Upper lobe of right lung (tissue), 1 donor: ENCODE results near the gene DBNDD2. TPM values are rescaled to one million over a fixed set of nuclear protein-coding genes. Genes with fewer than 3 reads are reported as not detected.
A peak's percentile ranks its signal among the peaks of the same experiment; 100 is the strongest.

ENCODE experiments used
- ATAC-seq: fragments of 200-7000 bp; cut with Tn5 transposase; one replicate; pipeline ENCODE4 v1.9.1; 2020; ENCODE audit warnings: mild to moderate bottlenecking, moderate library complexity
- DNase-seq: peaks from one replicate; pipeline ENCODE4 v3.0.0-alpha.2; 2020
- H3K27ac ChIP-seq: fragments of 200-600 bp; one replicate; pipeline ENCODE4 v1.8.0; 2022
- H3K27me3 ChIP-seq: fragments of 200-600 bp; one replicate; pipeline ENCODE4 v1.8.0; 2022; ENCODE audit warnings: mild to moderate bottlenecking
- H3K36me3 ChIP-seq: fragments of 200-600 bp; one replicate; pipeline ENCODE4 v1.8.0; 2022
- H3K4me1 ChIP-seq: fragments of 200-600 bp; one replicate; pipeline ENCODE4 v1.8.0; 2022
- H3K4me3 ChIP-seq: fragments of 200-600 bp; one replicate; pipeline ENCODE4 v1.8.0; 2022; ENCODE audit warnings: mild to moderate bottlenecking
- H3K9me3 ChIP-seq: fragments of 200-600 bp; one replicate; pipeline ENCODE4 v1.8.0; 2022
- intact Hi-C: fragments of 100-400 bp; cut with DNase I; formaldehyde crosslinking; loops from one replicate; pipeline ENCODE4 v1.11.0; 2022
- total RNA-seq: library from RNA; stranded (reverse); fragmentation: NEBNext Ultra II Directional; extraction: Animal tissue kit (Norgen Biotek cat#: 25700); gene quantifications from one replicate; pipeline ENCODE4 v1.2.1, GENCODE V29; 2021
- TF ChIP-seq, protein P1 (sequence below): fragments of 200-600 bp; IDR thresholded peaks from one replicate; pipeline ENCODE4 v1.8.0; 2022; ENCODE audit warnings: antibody characterized with exemption
- donor health status: DM: no; HTN: yes; CAD: no; lungs with severe emphysema.

Gene DBNDD2
- total RNA-seq, 1 donor from 2014 or later, result 66.2 TPM

DNA sequence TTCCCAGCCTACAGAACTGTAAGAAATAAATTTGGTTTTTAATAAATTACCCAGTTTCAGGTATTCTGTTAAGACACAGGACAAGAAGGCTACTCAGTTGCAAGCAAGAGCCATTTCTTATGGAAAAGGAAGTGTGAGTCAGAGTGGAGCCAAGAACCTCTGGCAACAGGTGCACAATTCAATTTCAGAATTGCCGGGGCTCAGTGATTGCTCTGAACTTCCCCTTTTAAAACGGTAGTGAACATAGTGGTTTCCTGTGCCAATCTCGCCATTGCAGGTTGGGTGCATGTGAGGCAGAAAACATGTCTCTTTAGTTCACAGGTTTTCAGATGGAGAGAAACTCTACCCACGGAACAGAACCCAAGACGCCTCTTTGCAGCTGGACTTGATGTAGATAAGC is 24.2 kb downstream of the DBNDD2 start:
- Histone ChIP-seq H3K36me3 (no peaks in the 10 kb centered on the region), H3K4me3 (no peak overlapping the region), H3K9me3 (no peaks in the 10 kb centered on the region), H3K4me1 (no peaks in the 10 kb centered on the region), H3K27me3 (no peaks in the 10 kb centered on the region), H3K27ac (no peak overlapping the region)
- TF ChIP-seq, protein P1, sequence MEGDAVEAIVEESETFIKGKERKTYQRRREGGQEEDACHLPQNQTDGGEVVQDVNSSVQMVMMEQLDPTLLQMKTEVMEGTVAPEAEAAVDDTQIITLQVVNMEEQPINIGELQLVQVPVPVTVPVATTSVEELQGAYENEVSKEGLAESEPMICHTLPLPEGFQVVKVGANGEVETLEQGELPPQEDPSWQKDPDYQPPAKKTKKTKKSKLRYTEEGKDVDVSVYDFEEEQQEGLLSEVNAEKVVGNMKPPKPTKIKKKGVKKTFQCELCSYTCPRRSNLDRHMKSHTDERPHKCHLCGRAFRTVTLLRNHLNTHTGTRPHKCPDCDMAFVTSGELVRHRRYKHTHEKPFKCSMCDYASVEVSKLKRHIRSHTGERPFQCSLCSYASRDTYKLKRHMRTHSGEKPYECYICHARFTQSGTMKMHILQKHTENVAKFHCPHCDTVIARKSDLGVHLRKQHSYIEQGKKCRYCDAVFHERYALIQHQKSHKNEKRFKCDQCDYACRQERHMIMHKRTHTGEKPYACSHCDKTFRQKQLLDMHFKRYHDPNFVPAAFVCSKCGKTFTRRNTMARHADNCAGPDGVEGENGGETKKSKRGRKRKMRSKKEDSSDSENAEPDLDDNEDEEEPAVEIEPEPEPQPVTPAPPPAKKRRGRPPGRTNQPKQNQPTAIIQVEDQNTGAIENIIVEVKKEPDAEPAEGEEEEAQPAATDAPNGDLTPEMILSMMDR, result no peak
- ATAC-seq, result no peak
- DNase-seq, result no peak
- intact Hi-C loops, result loop anchor here (10.0 kb wide), 1 partner anchor 67 kb away; the partner anchor contains the start of gene SYS1

DNA sequence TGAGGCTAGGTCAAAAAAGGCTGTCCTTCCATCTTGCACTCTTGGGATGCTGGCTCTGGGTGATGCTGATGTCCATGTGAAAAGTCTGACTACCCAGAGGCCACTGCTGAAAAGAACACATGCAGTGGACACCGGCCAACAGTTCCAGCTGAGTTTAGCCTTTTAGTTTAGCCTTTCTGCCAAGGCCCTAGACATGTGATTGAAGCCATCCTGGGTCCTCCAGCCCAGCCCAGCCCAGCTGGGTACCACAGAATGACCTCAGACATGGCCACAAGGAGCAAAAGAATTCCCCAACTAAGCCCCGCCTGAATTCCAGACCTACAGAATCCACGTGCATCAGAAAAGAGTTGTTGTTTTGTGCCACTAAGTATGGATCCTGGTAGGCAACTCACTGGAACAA is 25.2 kb downstream of the DBNDD2 start:
- H3K27ac ChIP-seq, result no peak overlapping the region
- no peaks in the 10 kb centered on the region for H3K4me1 ChIP-seq
- no peaks in the 10 kb centered on the region for H3K9me3 ChIP-seq
- H3K27me3 ChIP-seq, result no peaks in the 10 kb centered on the region
- TF ChIP-seq, protein P1, result no peak
- H3K36me3 ChIP-seq, result no peaks in the 10 kb centered on the region
- ATAC-seq (no peak), DNase-seq (no peak)
- no peak overlapping the region for H3K4me3 ChIP-seq
- intact Hi-C loops, result loop anchor here (10.0 kb wide), 1 partner anchor 69 kb away; the partner anchor contains the start of gene SYS1

DNA sequence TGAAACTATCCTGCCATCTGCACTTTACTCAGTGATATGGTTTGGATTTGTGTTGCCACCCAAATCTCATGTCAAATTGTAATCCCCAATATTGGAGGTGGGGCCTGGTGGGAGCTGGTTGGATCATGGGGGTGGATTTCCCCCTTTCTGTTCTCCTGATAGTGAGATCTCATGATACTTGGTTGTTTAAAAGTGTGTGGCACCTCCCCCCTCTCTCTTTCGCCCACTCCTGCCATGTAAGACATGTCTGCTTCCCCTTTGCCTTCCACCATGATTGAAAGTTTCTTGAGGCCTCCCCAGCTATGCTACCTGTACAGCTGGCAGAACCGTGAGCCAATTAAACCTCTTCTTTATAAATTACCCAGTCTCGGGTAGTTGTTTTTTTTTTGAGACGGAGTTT is 25.9 kb downstream of the DBNDD2 start:
- Histone ChIP-seq H3K27me3 (no peaks in the 10 kb centered on the region), H3K27ac (no peak overlapping the region)
- intact Hi-C loops, result loop anchor here (10.0 kb wide), 1 partner anchor 69 kb away; the partner anchor contains the start of gene SYS1

DNA sequence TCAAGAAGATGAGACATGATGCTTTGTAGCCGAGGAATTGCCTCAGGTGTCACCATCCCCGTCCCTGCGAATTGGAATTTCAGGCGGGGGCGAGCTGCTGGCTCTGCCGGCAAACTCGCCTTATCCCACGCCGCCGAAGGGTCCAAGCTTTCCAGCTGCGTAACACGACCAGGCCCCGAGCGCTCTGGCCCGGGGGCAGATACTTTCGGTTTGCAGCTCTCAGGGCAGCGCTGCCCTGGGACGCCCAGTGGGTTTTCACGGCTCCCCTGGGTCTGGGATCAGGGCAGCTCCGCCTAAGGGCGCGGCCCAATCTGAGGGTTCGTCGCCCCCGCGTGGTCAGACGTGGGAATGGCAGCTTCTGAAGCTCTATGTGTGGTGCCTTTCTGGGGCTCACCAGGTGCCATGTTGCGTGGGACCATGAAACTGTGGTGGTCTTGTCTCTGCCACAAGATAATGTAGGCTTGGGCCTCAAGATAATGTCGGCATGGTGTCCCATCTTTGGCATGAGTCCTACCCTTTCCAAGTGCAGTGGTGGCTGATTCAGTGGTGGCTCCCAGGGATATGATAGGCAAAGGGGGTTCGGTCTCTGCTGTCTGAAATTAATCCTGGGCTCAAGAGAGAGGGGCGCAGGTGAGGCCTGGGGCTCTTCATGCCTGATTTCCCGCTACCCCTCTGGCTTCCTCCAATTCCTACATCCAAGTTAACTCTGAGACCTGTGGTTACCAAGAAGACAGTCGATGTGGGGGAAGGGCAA is 28.8 kb downstream of the DBNDD2 start:
- intact Hi-C loops, result loop anchor here (5.0 to 10.0 kb wide), 2 partner anchors 72 to 115 kb away; partner anchors contain the start of gene SYS1
- peak; percentile 100 for ATAC-seq

More for the DNA sequence above, 25.9 kb downstream of the DBNDD2 start:
- H3K36me3 ChIP-seq, result no peaks in the 10 kb centered on the region
- H3K4me1 ChIP-seq, result no peaks in the 10 kb centered on the region
- DNase-seq (no peak), ATAC-seq (no peak)
- no peaks in the 10 kb centered on the region for H3K9me3 ChIP-seq
- no peak overlapping the region for H3K4me3 ChIP-seq
- TF ChIP-seq, protein P1, result no peak

DNA sequence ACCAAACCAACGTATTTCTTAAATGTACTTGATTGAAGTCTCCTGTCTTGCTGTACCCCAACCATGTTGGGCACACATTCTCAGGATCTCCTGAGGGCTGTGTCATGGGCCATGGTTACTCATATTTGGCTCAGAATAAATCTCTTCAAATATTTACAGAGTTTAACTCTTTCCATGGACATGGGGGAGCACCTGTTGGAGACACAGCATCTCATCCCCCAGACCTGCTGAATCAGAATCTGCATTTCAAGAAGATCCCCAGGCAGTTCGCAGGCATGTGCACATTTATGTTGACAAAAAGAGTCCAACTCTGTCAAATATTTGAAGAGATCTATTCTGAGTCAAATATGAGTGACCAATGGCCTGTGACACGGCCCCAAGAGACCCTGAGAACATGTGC is 32.3 kb downstream of the DBNDD2 start:
- Histone ChIP-seq H3K36me3 (no peaks in the 10 kb centered on the region), H3K9me3 (no peaks in the 10 kb centered on the region), H3K4me1 (no peaks in the 10 kb centered on the region), H3K27ac (no peak overlapping the region), H3K4me3 (no peak overlapping the region), H3K27me3 (no peaks in the 10 kb centered on the region)
- TF ChIP-seq, protein P1, result no peak
- intact Hi-C loops, result no loop called here
- ATAC-seq, result no peak
- DNase-seq, result no peak

More for the DNA sequence above, 28.8 kb downstream of the DBNDD2 start:
- peak overlapping the region; percentile 57 for H3K4me3 ChIP-seq
- H3K4me1 ChIP-seq, result no peaks in the 10 kb centered on the region
- TF ChIP-seq, protein P1, result peak; percentile 94
- H3K36me3 ChIP-seq, result no peaks in the 10 kb centered on the region
- peak overlapping the region; percentile 75 for H3K27ac ChIP-seq
- no peaks in the 10 kb centered on the region for H3K9me3 ChIP-seq
- H3K27me3 ChIP-seq, result no peaks in the 10 kb centered on the region
- DNase-seq, result peak; percentile 95
